Immature natural killer cell (primary cell): ENCODE measurements around the gene LTB. TPM values are rescaled to one million over a fixed set of nuclear protein-coding genes. Genes with fewer than 3 reads are reported as not detected.

ENCODE experiments used
- DNase-seq, 3 donors: peaks; one replicate each; pipeline ENCODE4 v3.0.0; 2022; ENCODE audit warnings: mixed read lengths in 1 of 3
- H3K27ac Mint-ChIP-seq, 6 donors: one replicate each; pipeline ENCODE4 v1.8.0; 2020; ENCODE audit warnings: mixed read lengths in 6 of 6, mild to moderate bottlenecking in 5 of 6, inconsistent platforms in 4 of 6, moderate library complexity in 3 of 6
- H3K27me3 Mint-ChIP-seq, 3 donors: one replicate each; pipeline ENCODE4 v1.8.0; 2020 to 2021; ENCODE audit warnings: low read depth in 3 of 3, mild to moderate bottlenecking in 3 of 3, mixed read lengths in 3 of 3, moderate library complexity in 3 of 3, inconsistent platforms in 1 of 3
- H3K36me3 Mint-ChIP-seq, 3 donors: one replicate each; pipeline ENCODE4 v1.8.0; 2020; ENCODE audit warnings: mixed read lengths in 3 of 3, inconsistent platforms in 2 of 3, mild to moderate bottlenecking in 2 of 3
- H3K4me1 Mint-ChIP-seq, 2 donors: one replicate each; pipeline ENCODE4 v1.8.0; 2020; ENCODE audit warnings: inconsistent platforms in 2 of 2, mild to moderate bottlenecking in 2 of 2, mixed read lengths in 2 of 2, moderate library complexity in 1 of 2
- H3K4me3 Mint-ChIP-seq, 5 donors: one replicate each; pipeline ENCODE4 v1.8.0; 2020; ENCODE audit warnings: mild to moderate bottlenecking in 5 of 5, mixed read lengths in 5 of 5, inconsistent platforms in 3 of 5, moderate library complexity in 3 of 5
- H3K9me3 Mint-ChIP-seq, 6 donors: one replicate each; pipeline ENCODE4 v1.8.0; 2020; ENCODE audit warnings: mild to moderate bottlenecking in 6 of 6, mixed read lengths in 6 of 6, inconsistent platforms in 4 of 6, moderate library complexity in 3 of 6
- polyA plus RNA-seq, 3 donors: library from polyadenylated mRNA; unstranded; fragments of 300-500 nt; fragmentation: Illumina TruSeq; gene quantifications; one replicate each; pipeline ENCODE4 v1.2.3, GENCODE V29; 2021

The LTB gene
- polyA plus RNA-seq, 3 donors from 2014 or later: 132 to 137 (median 133) TPM

DNA sequence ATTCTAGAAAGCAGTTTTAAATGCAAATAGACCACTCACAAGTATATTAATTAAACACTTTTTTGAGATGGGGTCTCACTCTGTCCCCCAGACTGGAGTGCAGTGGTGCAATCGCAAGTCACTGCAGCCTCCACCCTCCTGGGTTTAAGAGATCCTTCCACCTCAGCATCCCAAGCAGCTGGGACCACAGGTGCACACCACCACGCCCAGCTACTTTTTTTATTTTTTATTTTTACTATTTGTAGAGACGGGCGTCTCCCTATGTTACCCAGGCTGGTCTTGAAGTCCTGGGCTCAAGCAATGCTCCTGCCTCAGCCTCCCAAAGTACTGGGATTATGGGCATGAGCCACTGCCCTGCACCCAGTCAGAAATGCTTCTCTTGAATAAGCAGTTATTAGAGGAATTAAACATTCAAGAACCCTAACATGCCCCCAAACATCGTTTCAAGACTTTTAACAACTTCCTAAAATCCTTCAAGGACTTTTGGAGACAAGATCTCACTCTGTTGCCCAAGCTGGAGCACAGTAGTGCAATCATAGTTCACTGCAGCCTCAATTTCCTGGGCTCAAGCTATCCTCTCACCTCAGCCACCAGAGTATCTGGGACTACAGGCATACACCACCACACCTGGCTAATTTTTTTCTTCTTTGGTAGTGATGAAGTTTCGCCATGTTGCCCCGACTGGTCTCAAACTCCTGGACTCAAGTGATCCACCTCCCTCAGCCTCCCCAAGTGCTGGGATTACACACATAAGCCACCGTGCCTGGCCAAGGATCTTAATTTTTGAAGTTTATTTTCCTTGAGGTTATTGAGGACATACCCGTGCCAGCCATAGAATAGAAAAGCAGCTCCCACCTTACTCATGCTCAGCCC, 50.2 kb downstream of the LTB start:
- Mint-ChIP-seq H3K4me1 (peaks cover 10 to 36% of the 10 kb centered on the region in 2 donors), H3K4me3 (no peak overlapping the region), H3K27ac (peak overlapping the region in 4 of 6 donors; percentile 39 to 61 (median 53)), H3K9me3 (no peaks in the 10 kb centered on the region), H3K27me3 (peaks cover 2 to 11% (median 3%) of the 10 kb centered on the region in 3 donors), H3K36me3 (peaks cover 20 to 59% (median 35%) of the 10 kb centered on the region in 3 donors)
- DNase-seq: no peak

DNA sequence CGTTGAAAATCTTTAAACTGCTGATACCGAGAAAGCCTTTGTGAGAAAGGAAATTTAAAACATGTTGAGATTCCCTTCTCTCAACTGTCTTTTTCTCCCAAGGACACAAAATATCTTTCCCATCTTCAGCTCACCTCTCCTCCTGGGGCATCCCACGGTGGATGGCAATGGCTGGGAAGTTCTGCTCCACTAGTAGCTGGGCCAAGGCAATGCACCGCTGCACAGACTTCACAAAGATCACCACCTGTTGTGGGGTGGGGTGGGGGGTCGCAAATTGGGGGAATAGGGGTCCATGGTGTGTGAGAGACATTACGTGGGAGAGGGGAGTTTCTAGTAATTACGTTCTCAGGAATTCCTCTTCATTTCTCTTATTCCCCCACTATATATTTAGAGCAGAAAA, 51.1 kb downstream of the LTB start:
- Mint-ChIP-seq H3K4me1 (peaks cover 8 to 30% of the 10 kb centered on the region in 2 donors), H3K9me3 (no peaks in the 10 kb centered on the region), H3K4me3 (no peak overlapping the region), H3K27ac (no peak overlapping the region), H3K27me3 (peaks cover 2 to 11% (median 3%) of the 10 kb centered on the region in 3 donors), H3K36me3 (peaks cover 16 to 53% (median 29%) of the 10 kb centered on the region in 3 donors)
- DNase-seq: no peak

DNA sequence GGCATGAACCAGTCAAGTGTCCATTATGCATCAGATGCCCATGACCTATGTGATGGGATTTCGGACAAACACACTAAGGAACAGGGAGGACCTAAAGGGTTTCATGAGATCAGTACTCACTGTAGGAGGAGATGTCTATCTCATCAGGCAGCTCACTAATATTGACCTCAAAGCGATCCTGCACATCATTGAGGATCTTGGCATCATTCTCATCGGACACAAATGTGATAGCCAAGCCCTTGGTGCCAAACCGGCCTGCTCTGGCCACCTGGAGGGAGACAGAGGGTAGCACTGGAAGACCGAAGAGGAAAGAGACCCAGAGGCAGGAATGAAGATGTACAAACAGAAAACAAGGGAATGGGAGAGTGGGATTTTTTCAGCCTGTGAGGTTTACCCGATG, 51.6 kb downstream of the LTB start:
- Mint-ChIP-seq H3K9me3 (no peaks in the 10 kb centered on the region), H3K36me3 (peaks cover 16 to 48% (median 24%) of the 10 kb centered on the region in 3 donors), H3K27ac (peak overlapping the region in 1 of 6 donors; percentile 21), H3K4me3 (no peak overlapping the region), H3K4me1 (peaks cover 3 to 25% of the 10 kb centered on the region in 2 donors), H3K27me3 (peaks cover 2 to 11% (median 3%) of the 10 kb centered on the region in 3 donors)
- no peak for DNase-seq

Other genes starting within 250 kb of the LTB start
- over 10,000 TPM in 2 of 3 donors, 1,000 to 10,000 TPM in 1; 9,643 to 11,927 (median 10,594) TPM for gene HLA-B, start 225.2 kb downstream of the LTB start, polyA plus RNA-seq
- 1 to 10 TPM; 5.7 to 6.9 (median 6.4) TPM for gene MICA, start 178.8 kb downstream of the LTB start, polyA plus RNA-seq
- 10 to 100 TPM in 2 of 3 donors, 1 to 10 TPM in 1; 7.4 to 15.2 (median 10.3) TPM for gene MICB, start 84.3 kb downstream of the LTB start, polyA plus RNA-seq
- not detected for gene MCCD1, start 53.5 kb downstream of the LTB start, polyA plus RNA-seq
- 10 to 100 TPM; 49.7 to 71.6 (median 56.2) TPM for gene DDX39B, start 40.4 kb downstream of the LTB start, polyA plus RNA-seq
- not detected for gene ATP6V1G2, start 35.8 kb downstream of the LTB start, polyA plus RNA-seq
- gene NFKBIL1, start 34.8 kb downstream of the LTB start, polyA plus RNA-seq: 10 to 100 TPM in 2 of 3 donors, 1 to 10 TPM in 1; 5.0 to 15.0 (median 13.6) TPM
- 1 to 10 TPM; 1.4 to 6.6 (median 3.1) TPM for gene LTA, start 10.1 kb downstream of the LTB start, polyA plus RNA-seq
- gene TNF, start 6.9 kb downstream of the LTB start, polyA plus RNA-seq: 1 to 10 TPM; 2.1 to 5.9 (median 5.6) TPM
- gene LST1, start 3.9 kb upstream of the LTB start, polyA plus RNA-seq: 10 to 100 TPM; 20.3 to 44.8 (median 42.3) TPM
- gene NCR3, start 10.6 kb upstream of the LTB start, polyA plus RNA-seq: 100 to 1,000 TPM; 393 to 414 (median 409) TPM
- gene AIF1, start 32.8 kb upstream of the LTB start, polyA plus RNA-seq: 10 to 100 TPM in 2 of 3 donors, 1 to 10 TPM in 1; 6.6 to 44.1 (median 40.3) TPM
- gene PRRC2A, start 38.3 kb upstream of the LTB start, polyA plus RNA-seq: 10 to 100 TPM in 1 of 3 donors, 1 to 10 TPM in 1, not detected in 1; 2.3 to 13.4 TPM
- gene BAG6, start 70.2 kb upstream of the LTB start, polyA plus RNA-seq: 10 to 100 TPM in 2 of 3 donors, 1 to 10 TPM in 1; 8.5 to 22.7 (median 16.2) TPM
- gene APOM, start 73.5 kb upstream of the LTB start, polyA plus RNA-seq: 1 to 10 TPM; 1.8 to 5.7 (median 3.9) TPM
- gene C6orf47, start 78.4 kb upstream of the LTB start, polyA plus RNA-seq: 10 to 100 TPM; 23.6 to 41.6 (median 26.3) TPM
- 10 to 100 TPM; 17.2 to 29.3 (median 22.9) TPM for gene GPANK1, start 82.6 kb upstream of the LTB start, polyA plus RNA-seq
- 100 to 1,000 TPM; 253 to 291 (median 289) TPM for gene CSNK2B, start 83.7 kb upstream of the LTB start, polyA plus RNA-seq
- 1 to 10 TPM in 1 of 3 donors, under 1 TPM in 2; 0.44 to 1.8 (median 0.47) TPM for gene LY6G5B, start 87.6 kb upstream of the LTB start, polyA plus RNA-seq
- gene LY6G5C, start 98.6 kb upstream of the LTB start, polyA plus RNA-seq: 1 to 10 TPM; 4.6 to 9.7 (median 6.1) TPM
- gene ABHD16A, start 120.9 kb upstream of the LTB start, polyA plus RNA-seq: 10 to 100 TPM; 43.6 to 53.7 (median 47.0) TPM
- gene LY6G6F, start 124.4 kb upstream of the LTB start, polyA plus RNA-seq: 1 to 10 TPM in 1 of 3 donors, not detected in 2; 2.5 TPM
- not detected for gene LY6G6D, start 132.9 kb upstream of the LTB start, polyA plus RNA-seq
- gene LY6G6C, start 139.3 kb upstream of the LTB start, polyA plus RNA-seq: not detected
- 10 to 100 TPM in 1 of 3 donors, 1 to 10 TPM in 2; 2.6 to 10.9 (median 6.3) TPM for gene MPIG6B, start 140.9 kb upstream of the LTB start, polyA plus RNA-seq
- gene DDAH2, start 146.9 kb upstream of the LTB start, polyA plus RNA-seq: 100 to 1,000 TPM in 1 of 3 donors, 10 to 100 TPM in 2; 58.5 to 112 (median 74.9) TPM
- gene CLIC1, start 154.1 kb upstream of the LTB start, polyA plus RNA-seq: 1,000 to 10,000 TPM; 1,179 to 1,674 (median 1,350) TPM
- gene MSH5, start 157.6 kb upstream of the LTB start, polyA plus RNA-seq: 1 to 10 TPM in 2 of 3 donors, not detected in 1; 2.1 to 2.5 TPM
- not detected for gene SAPCD1, start 180.2 kb upstream of the LTB start, polyA plus RNA-seq
- gene VWA7, start 194.9 kb upstream of the LTB start, polyA plus RNA-seq: 1 to 10 TPM in 1 of 3 donors, under 1 TPM in 2; 0.21 to 1.8 (median 0.93) TPM
- 10 to 100 TPM; 26.5 to 44.6 (median 28.8) TPM for gene VARS1, start 213.3 kb upstream of the LTB start, polyA plus RNA-seq
- 10 to 100 TPM; 77.7 to 97.1 (median 94.6) TPM for gene LSM2, start 224.5 kb upstream of the LTB start, polyA plus RNA-seq
- 1 to 10 TPM in 2 of 3 donors, under 1 TPM in 1; 0.70 to 3.8 (median 2.4) TPM for gene HSPA1L, start 232.9 kb upstream of the LTB start, polyA plus RNA-seq
- 10 to 100 TPM in 2 of 3 donors, 1 to 10 TPM in 1; 9.7 to 81.3 (median 22.5) TPM for gene HSPA1A, start 233.1 kb upstream of the LTB start, polyA plus RNA-seq
- gene HSPA1B, start 245.3 kb upstream of the LTB start, polyA plus RNA-seq: 1 to 10 TPM; 1.5 to 3.2 (median 1.9) TPM